Thymus (tissue), 11 donors: ENCODE measurements around the gene HOXD10. TPM values are rescaled to one million over a fixed set of nuclear protein-coding genes. Genes with fewer than 3 reads are reported as not detected.

ENCODE experiments used
- DNase-seq, 9 donors: peaks; one replicate each; pipeline ENCODE4 v3.0.0-alpha.2; 2013; ENCODE audit warnings: low spot score in 9 of 9, low read depth in 6 of 9, missing footprints in 1 of 9
- H3K27ac ChIP-seq, 2 donors: one replicate each; pipeline ENCODE4 v1.5.1; 2013; ENCODE audit warnings: control low read depth in 1 of 2, low read depth in 1 of 2, low read length in 1 of 2, mild to moderate bottlenecking in 1 of 2, moderate library complexity in 1 of 2
- H3K27me3 ChIP-seq, 2 donors: one replicate each; pipeline ENCODE4 v1.5.1; 2013; ENCODE audit warnings: low read length in 1 of 2; ENCODE audit not compliant: control insufficient read depth in 2 of 2, insufficient read depth in 1 of 2
- H3K36me3 ChIP-seq, 2 donors: one replicate each; pipeline ENCODE4 v1.5.1; 2013; ENCODE audit warnings: low read length in 1 of 2, mild to moderate bottlenecking in 1 of 2, moderate library complexity in 1 of 2; ENCODE audit not compliant: control insufficient read depth in 2 of 2, insufficient read depth in 2 of 2
- H3K4me1 ChIP-seq, 2 donors: one replicate each; pipeline ENCODE4 v1.5.1; 2013; ENCODE audit warnings: low read length in 2 of 2; ENCODE audit not compliant: control insufficient read depth in 2 of 2, insufficient read depth in 2 of 2
- H3K4me3 ChIP-seq, 2 donors: one replicate each; pipeline ENCODE4 v1.5.1; 2013; ENCODE audit warnings: low read length in 2 of 2, control low read depth in 1 of 2, mild to moderate bottlenecking in 1 of 2
- H3K9me3 ChIP-seq, 2 donors: one replicate each; pipeline ENCODE4 v1.5.1; 2013; ENCODE audit warnings: low read length in 1 of 2, mild to moderate bottlenecking in 1 of 2; ENCODE audit not compliant: control insufficient read depth in 2 of 2, insufficient read depth in 1 of 2
- WGBS: extraction: QIAGEN DNeasy Blood & Tissue Kit; methylation state at CpG from one replicate; pipeline ENCODE4 v1.1.7; 2013; 5-methylcytosine and 5-hydroxymethylcytosine counted together
- polyA plus RNA-seq: library from polyadenylated mRNA; stranded (reverse); fragments of 200-250 nt; gene quantifications from one replicate; pipeline ENCODE4 v1.2.3, GENCODE V29; 2013
- total RNA-seq: library from RNA; stranded (reverse); fragments of 120-200 nt; gene quantifications from one replicate; pipeline ENCODE4 v1.2.4, GENCODE V29; 2013
- donor health status: healthy.

The HOXD10 gene
- total and polyA plus RNA-seq, 2 donors, result 0.09 TPM; not detected in 1

GRCh38 chr2:176104316-176105077 lies 12.1 kb upstream of the HOXD10 start:
- WGBS, result 7% methylated on average over 56 of the region's 56 CpGs
- Histone ChIP-seq H3K4me3 (no peak overlapping the region), H3K4me1 (peaks cover 0 to 3% of the 10 kb centered on the region in 2 donors)

GRCh38 chr2:176105078-176105729 lies 11.4 kb upstream of the HOXD10 start:
- DNase-seq, result no peak
- 11% methylated on average over 25 of the region's 25 CpGs for WGBS
- no peak overlapping the region for H3K27ac ChIP-seq

More at GRCh38 chr2:176104316-176105077, 12.1 kb upstream of the HOXD10 start:
- no peaks in the 10 kb centered on the region for H3K36me3 ChIP-seq
- peaks cover 1 to 13% of the 10 kb centered on the region in 2 donors for H3K9me3 ChIP-seq
- peaks cover 92 to 98% of the 10 kb centered on the region in 2 donors for H3K27me3 ChIP-seq
- no peak for DNase-seq
- H3K27ac ChIP-seq, result no peak overlapping the region

GRCh38 chr2:176105730-176106580 lies 10.6 kb upstream of the HOXD10 start:
- 7% methylated on average over 25 of the region's 25 CpGs for WGBS
- no peak for DNase-seq
- Histone ChIP-seq H3K9me3 (peaks cover 0 to 4% of the 10 kb centered on the region in 2 donors), H3K27me3 (peaks cover 89 to 98% of the 10 kb centered on the region in 2 donors), H3K36me3 (no peaks in the 10 kb centered on the region), H3K4me1 (peaks cover 0 to 3% of the 10 kb centered on the region in 2 donors), H3K4me3 (no peak overlapping the region), H3K27ac (no peak overlapping the region)

More at GRCh38 chr2:176105078-176105729, 11.4 kb upstream of the HOXD10 start:
- Histone ChIP-seq H3K27me3 (peaks cover 91 to 98% of the 10 kb centered on the region in 2 donors), H3K36me3 (no peaks in the 10 kb centered on the region), H3K9me3 (peaks cover 0 to 9% of the 10 kb centered on the region in 2 donors), H3K4me3 (no peak overlapping the region), H3K4me1 (peaks cover 0 to 3% of the 10 kb centered on the region in 2 donors)

GRCh38 chr2:176106581-176107539 lies 9.7 kb upstream of the HOXD10 start, which contains the start of gene HOXD11:
Gene HOXD11, plus strand, starts transcription at chr2:176107280. Its CDS starts 76 bp downstream, at chr2:176107356.
- DNase-seq, result no peak
- WGBS, result 4% methylated on average over 85 of the region's 85 CpGs
- no peak within 1 kb of the TSS for H3K4me3 ChIP-seq

GRCh38 chr2:176107731-176108181 lies 8.8 kb upstream of the HOXD10 start:
- H3K4me1 ChIP-seq, result peaks cover 0 to 3% of the 10 kb centered on the region in 2 donors
- 5% methylated on average over 59 of the region's 59 CpGs for WGBS

More at GRCh38 chr2:176106581-176107539, 9.7 kb upstream of the HOXD10 start, which contains the start of gene HOXD11:
- no peaks in the 10 kb centered on the region for H3K36me3 ChIP-seq
- no peak within 1 kb of the TSS for H3K27ac ChIP-seq
- peaks cover 0 to 4% of the 10 kb centered on the region in 2 donors for H3K9me3 ChIP-seq
- peaks cover 0 to 3% of the 10 kb centered on the region in 2 donors for H3K4me1 ChIP-seq
- H3K27me3 ChIP-seq, result peaks cover 93 to 98% of the 10 kb centered on the region in 2 donors

GRCh38 chr2:176109192-176109901 lies 7.2 kb upstream of the HOXD10 start:
- no peak for DNase-seq
- peaks cover 0 to 3% of the 10 kb centered on the region in 2 donors for H3K4me1 ChIP-seq
- no peak overlapping the region for H3K4me3 ChIP-seq

More at GRCh38 chr2:176107731-176108181, 8.8 kb upstream of the HOXD10 start:
- Histone ChIP-seq H3K4me3 (no peak overlapping the region), H3K9me3 (peaks cover 0 to 4% of the 10 kb centered on the region in 2 donors), H3K27me3 (peaks cover 93 to 98% of the 10 kb centered on the region in 2 donors), H3K27ac (no peak overlapping the region), H3K36me3 (no peaks in the 10 kb centered on the region)
- no peak for DNase-seq

GRCh38 chr2:176109946-176110345 lies 6.6 kb upstream of the HOXD10 start:
- H3K36me3 ChIP-seq, result no peaks in the 10 kb centered on the region
- no peak overlapping the region for H3K27ac ChIP-seq
- peaks cover 89 to 98% of the 10 kb centered on the region in 2 donors for H3K27me3 ChIP-seq
- H3K4me3 ChIP-seq, result no peak overlapping the region
- no peak for DNase-seq
- H3K4me1 ChIP-seq, result peaks cover 0 to 3% of the 10 kb centered on the region in 2 donors
- no peaks in the 10 kb centered on the region for H3K9me3 ChIP-seq
- WGBS, result 15% methylated on average over 4 of the region's 4 CpGs

More at GRCh38 chr2:176109192-176109901, 7.2 kb upstream of the HOXD10 start:
- Histone ChIP-seq H3K9me3 (peaks cover 0 to 3% of the 10 kb centered on the region in 2 donors), H3K36me3 (no peaks in the 10 kb centered on the region), H3K27me3 (peaks cover 89 to 98% of the 10 kb centered on the region in 2 donors), H3K27ac (no peak overlapping the region)
- 12% methylated on average over 26 of the region's 26 CpGs for WGBS
